NCI-H2196 treated with DMSO at 0.1 percent for 48 hours (cell line): Measurements from ENCODE around the gene CMPK1.
"Not testable (repeated sequence)": the region's sequence is repeated elsewhere in the genome, so short reads cannot be mapped to it uniquely, and the experiment has no call there.

Experiments used
- DNase-seq: peaks from one replicate; lab custom pipeline; 2025; ENCODE audit not compliant: unreplicated experiment; lab: John Stamatoyannopoulos, UW

CMPK1 gene

GRCh38 chr1:47337350-47337749 is 3.8 kb downstream of the CMPK1 start:
- no peak for DNase-seq

DNA sequence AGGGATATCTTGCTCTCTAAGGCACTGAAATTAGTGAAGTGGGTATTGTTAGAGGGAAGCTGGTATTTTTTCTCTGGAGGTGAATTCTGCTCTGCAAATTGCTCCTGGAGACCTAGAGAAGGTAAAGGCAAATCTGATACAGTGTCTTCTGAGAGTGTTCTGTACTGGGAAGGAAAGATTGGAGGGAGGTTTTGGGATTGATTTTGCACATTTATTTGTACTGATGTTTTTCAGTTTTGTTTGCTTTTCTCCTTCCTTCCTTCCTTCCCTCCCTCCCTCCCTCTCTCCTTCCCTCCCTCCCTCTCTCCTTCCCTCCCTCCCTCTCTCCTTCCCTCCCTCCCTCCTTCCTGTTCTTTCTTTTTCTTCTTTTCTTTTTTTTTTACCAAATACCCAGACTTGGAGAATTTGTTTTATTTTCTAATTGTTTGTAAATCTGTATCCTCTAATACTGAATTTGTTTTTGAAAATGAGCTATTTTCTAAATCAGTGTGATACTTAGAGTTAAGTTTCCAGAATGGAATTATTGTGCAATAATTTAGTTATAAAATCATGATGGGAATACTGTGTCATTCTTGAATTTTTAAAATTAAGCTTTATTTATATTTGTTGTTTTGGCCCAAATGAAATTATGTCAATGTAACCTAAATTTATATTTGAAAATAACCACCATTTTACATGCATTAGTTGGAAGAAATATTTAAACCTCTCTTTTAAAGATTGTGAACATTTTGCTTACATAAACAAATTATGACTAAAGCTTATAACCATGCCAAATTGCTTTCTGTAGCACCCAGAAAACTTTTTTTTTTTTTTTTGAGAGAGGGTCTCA is 4.9 kb downstream of the CMPK1 start:
- no peak for DNase-seq

GRCh38 chr1:47340227-47340626 is 6.6 kb downstream of the CMPK1 start:
- no peak for DNase-seq

DNA sequence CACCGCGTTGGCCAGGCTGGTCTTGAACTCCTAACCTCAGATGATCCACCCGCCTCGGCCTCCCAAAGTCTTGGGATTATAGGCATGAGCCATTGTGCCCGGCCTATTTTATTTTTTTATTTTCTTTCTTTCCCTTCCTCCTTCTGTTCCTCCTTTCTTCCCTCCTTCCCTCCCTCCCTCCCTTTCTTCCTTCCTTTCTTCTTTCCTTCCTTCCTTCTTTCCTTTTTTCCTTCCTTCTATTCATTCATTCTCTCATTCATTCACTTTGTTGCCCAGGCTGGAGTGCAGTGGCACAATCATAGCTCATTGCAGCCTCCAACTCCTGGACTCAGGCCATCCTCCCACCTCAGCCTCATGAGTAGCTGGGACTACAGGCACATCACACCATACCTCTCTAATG is 13.4 kb downstream of the CMPK1 start:
- not testable (repeated sequence) for DNase-seq

DNA sequence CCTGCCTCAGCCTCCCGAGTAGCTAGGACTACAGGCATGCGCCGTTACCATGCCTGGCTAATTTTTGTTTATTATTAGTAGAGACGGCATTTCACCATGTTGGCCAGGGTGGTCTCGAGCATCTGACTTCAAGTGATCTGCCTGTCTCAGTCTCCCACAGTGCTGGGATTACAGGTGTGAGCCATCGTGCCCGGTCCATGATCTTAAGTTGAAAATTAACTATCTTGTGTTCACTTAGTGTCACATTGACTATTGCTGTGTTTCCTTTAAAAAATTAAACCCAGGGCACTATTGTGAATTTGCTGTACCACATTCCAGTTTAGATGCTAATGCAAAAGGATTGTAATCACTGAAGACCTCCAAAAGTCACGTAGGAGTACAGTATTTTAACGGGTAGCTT is 14.1 kb downstream of the CMPK1 start:
- no peak for DNase-seq

GRCh38 chr1:47348246-47348645 is 14.7 kb downstream of the CMPK1 start:
- DNase-seq = no peak

DNA sequence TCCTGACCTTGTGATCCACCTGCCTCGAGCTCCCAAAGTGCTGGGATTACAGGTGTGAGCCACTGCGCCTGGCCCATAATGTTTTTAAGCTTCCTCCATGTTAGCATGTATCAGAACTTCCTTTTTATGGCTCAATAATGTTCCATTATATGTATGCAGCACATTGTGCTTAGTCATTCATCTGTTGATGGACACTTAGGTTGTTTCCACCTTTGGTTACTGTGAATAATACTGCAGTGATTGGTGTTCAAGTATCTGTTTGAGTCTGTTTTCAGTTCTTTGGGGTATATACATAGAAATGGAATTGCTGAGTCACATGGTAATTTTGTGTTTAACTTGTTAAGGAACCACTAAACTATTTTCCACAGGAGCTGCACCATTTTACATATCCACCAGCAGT is 17.7 kb downstream of the CMPK1 start:
- no peak for DNase-seq

- DNase-seq = no peak
Observed at GRCh38 chr1:47361380-47361779, 27.8 kb downstream of the CMPK1 start.

GRCh38 chr1:47362828-47363227 is 29.2 kb downstream of the CMPK1 start:
- DNase-seq = no peak

DNA sequence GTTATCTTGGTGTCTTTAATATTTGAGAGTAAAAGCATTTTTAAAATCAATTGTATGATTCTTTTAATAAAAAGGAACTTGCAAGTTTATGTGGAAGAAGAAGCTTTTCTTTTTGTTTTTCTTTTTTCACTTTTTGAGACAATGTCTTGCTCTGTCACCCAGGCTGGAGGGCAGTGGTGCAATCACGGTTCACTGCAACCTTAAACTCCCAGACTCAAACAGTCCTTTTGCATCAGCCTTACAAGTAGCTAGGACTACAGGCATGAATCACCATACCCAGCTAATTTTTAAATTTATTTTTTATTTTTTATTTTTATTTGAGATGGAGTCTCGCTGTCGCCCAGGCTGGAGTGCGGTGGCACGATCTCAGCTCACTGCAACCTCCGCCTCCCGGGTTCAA is 34.1 kb downstream of the CMPK1 start:
- DNase-seq = no peak

- no peak for DNase-seq
Observed at GRCh38 chr1:47371016-47371517, 37.5 kb downstream of the CMPK1 start.

- DNase-seq = no peak
Observed at GRCh38 chr1:47374501-47374900, 40.9 kb downstream of the CMPK1 start.

DNA sequence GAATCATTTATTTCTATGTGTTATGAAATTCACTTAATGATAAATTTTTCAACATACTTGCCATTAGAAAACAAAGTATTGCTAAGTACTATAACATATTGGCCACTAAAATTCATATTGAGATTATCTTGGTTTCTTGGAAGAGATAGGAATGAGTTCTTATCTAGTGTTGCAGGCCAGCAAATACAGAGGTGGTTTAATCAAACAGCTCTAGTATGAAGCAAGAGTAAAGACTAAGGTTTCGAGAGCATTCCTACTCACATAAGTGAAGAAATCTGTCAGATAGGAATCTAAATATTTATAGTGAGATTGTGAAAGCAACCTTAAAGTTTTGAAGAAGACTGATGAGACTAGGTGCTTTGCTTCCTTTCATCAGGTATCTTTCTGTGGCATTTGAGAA is 44.6 kb downstream of the CMPK1 start:
- DNase-seq = no peak

- no peak for DNase-seq
Observed at GRCh38 chr1:47380699-47381098, 47.1 kb downstream of the CMPK1 start.

DNA sequence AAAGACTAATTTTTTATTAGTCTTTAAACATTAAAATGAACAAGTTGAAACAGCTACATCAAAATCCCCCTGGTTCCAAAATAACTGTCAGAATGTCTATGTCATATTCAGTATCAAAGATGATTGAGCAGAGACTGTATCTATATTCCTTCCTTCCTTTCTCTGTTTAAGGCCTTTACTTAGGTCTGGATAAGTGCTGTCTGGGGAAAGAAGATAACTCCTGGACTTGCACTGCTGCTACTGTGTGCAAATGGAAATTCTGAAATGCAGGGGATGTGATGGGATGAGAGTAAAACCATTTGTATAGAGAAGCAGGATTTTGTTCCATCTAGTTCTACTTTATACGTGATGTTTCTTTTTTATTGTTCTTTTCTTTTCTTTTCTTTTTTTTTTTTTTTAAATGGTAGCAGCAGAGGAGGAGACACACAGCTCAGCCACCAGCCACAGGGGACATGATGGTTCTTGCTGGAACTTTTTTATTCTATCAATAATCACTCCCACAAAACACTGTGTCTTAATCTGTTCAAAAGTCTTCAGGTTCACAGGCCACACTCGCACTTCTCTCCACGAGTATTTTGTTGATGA is 48.9 kb downstream of the CMPK1 start:
- no peak for DNase-seq

DNA sequence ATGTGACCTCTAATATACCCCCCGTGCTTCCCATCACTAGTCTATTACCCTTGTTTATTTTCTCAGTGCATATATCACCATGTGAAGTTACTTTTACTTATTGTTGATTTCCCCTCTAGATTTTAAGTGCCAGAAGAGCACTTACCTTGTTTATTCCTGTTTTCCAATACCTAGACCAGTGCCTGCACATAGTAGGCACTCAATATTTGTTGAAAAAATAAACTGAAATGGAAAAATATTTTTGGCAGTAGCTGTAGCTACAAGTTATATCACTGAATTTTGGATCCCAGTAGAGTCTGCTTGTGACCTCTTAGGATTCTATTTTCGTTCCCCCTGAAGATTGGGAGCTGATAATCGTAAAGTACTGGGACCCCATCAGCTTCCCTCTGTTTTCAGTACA is 50.5 kb downstream of the CMPK1 start:
- DNase-seq = no peak

GRCh38 chr1:47385020-47385419 is 51.4 kb downstream of the CMPK1 start:
- DNase-seq = no peak

GRCh38 chr1:47386268-47386667 is 52.7 kb downstream of the CMPK1 start:
- DNase-seq = no peak

DNA sequence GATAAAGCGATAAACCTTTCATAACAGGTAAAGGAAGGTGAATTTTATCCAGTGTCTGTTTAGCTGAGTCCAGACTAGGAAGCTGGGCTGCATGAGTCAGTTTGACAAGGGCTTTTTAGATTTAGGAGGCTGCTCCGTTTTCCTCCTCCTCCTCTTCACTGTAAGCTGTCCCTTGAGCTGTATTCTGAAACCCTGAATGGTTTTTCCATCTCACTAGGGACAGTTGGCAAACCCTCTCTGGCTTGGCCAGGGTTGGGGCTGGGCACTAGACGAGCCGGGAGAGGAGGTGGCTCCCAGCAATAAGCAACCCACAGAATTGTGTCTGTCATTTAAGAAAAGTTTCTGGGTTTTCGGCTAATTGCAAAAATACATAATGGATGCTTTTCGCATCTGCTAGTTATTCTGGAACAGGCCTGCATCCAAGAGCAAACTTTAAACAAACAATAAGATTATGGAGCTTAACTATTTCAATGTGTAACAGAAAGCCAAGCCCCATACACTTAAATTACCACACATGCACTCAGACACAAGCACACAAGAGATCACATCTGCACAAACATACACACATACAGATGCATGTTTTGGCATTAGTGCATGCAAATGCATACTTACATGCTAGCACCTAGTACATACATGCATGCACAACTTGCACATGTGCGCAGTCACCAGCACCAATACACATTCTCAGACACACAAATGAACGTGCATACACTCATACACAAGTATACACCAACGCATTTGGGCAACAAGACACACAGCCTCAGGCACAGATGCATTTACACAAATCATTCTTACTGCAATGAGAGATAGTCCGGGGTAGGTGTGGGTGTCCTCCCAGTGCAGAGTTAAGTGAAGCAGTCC is 54.7 kb downstream of the CMPK1 start:
- DNase-seq = no peak

DNA sequence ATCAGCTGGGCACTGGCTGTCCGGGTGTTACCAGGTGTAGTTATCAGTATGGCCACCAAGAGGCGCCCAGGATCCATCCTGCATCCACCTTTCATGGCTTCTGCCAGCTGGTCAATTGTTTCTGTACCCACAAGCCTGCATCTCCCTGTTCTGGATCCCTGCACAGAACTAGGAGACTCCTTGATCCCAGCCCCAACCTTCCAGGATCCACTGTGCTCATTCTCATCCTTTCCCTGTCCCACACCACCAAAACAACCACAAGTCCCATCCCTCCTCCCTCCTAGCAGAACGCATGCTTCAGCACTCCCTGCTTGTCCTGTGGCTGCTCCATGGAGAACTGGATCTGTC is 55.3 kb downstream of the CMPK1 start:
- DNase-seq = peak; percentile 52

DNA sequence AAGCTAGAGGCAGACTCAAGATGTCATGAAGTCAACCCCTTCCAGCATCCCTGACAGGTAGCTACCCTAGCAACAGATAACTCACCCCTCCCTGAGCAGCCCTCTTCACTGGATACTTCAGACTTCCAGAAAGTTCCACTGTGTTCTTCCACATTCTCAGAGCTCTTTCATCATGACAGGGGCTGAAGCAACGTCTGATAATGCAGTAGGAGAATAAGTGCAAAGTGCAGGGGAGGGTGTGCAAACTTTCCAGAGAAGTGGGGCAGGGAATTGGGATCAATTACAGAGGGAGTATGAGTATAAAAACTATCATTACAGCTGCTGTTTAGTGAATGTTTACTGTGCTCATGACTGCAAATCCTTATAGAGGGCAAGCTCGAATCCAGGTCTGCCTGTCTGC is 56.1 kb downstream of the CMPK1 start:
- no peak for DNase-seq

DNA sequence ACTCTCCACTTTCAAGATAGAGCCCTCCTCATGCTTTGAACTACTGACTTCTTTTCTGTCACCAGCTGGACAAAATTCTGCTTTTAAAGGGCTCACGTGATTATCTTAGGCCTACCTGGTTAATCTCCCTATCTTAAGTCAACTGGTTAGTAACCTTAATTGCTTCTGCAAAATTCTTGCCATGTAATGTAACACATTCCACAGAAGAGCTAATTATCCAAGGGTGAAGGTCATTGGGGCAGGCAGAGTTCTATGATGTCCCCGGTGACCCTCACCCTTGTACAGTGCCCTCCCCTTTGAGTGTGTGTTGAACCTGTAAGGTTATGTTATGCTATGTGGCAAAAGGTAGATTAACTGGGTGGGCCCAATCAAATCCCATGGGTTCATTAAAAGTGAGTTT is 57.3 kb downstream of the CMPK1 start:
- no peak for DNase-seq
